Measurements from ENCODE around the gene SARM1.
"Not testable (repeated sequence)": the region's sequence is repeated elsewhere in the genome, so short reads cannot be mapped to it uniquely, and the experiment has no call there.

SARM1 gene

DNA sequence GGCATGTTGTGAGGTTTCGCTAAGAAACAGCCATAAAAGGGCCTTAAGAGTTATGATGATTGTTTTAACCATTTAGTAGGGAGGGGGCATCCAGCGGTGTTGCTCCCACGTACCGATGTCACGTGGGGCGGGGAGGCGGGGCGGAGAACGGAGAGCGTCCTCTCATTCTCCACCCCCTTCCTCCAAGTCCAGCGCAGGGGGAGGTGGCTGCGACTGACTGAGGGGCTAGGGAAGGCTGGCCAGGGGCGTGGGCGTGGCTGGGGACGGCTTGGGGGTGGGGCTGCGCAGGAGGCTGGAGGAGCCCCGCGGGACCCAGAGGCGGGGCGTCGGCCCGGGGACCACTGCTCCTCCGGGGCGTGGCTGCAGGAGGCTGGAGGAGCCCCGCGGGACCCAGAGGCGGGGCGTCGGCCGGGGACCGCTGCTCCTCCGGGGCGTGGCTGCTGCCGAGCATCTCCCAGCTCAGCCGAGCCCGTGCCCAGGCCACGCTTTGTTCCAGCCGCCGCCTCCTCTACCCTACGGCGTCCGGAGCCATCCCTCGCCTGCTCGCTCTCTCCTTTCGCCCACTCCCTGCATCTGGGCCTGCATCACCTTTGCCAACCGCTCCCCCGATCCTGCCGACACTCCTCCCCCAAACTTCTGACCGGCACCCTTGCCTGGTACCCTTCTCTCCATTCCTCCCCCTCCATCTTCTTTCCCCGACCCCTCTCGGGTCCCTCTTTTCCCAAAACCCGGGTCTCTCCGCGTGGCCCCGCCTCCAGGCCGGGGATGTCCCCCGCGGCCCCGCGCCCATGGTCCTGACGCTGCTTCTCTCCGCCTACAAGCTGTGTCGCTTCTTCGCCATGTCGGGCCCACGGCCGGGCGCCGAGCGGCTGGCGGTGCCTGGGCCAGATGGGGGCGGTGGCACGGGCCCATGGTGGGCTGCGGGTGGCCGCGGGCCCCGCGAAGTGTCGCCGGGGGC is at the start of gene SARM1:
Gene SARM1, plus strand, starts transcription at position 450 of the 958 bp plus-strand sequence. Its CDS starts 339 bp downstream, at position 789.
- peak; percentile 65 to 66 for DNase-seq (ENCODE audit: low read depth in 2 of 2)

DNA sequence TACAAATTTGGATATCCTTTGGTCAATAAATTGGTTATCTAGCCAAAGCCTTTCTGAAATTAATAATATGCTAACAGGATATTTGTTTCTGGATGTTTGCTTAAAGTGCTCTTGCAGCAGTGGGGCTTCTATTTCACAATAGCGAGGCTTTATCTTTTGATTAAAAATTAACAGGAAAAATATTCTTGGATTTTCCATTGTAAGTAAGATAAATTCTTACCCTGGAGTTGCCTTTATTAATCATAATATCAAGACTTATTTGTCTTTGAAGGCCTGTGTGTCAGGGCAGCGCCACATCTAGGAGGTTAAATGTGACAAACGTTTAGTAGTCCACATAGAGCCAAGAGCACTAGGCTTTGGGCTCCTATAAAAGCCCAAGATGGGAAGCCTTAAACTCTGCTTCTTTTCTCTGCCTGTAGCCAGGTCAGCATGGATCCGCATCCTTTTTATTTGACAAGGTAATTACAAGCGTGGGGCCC is 47.2 kb upstream of the SARM1 start:
- no peak for DNase-seq (ENCODE audit: low read depth in 2 of 2)

DNA sequence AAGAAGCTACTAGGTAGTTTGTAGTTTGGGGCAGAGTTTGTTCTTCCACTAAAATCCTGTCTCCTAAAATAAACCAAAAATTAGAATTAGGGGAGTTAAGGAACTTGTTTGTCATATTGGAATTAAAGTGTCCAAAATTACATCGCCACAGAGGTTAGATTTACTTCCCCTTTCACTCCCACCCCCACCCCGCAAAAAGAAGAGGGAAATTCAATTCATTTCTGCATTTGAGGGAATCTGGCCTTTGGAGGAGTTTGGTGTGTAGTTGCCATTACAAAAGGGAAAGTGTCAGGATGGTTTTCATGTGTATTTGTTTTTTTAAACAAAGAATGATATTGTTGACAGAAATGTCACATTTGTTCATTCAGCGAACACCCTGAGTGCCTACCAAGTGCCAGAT is 46.7 kb upstream of the SARM1 start:
- no peak for DNase-seq (ENCODE audit: low read depth in 2 of 2)

DNA sequence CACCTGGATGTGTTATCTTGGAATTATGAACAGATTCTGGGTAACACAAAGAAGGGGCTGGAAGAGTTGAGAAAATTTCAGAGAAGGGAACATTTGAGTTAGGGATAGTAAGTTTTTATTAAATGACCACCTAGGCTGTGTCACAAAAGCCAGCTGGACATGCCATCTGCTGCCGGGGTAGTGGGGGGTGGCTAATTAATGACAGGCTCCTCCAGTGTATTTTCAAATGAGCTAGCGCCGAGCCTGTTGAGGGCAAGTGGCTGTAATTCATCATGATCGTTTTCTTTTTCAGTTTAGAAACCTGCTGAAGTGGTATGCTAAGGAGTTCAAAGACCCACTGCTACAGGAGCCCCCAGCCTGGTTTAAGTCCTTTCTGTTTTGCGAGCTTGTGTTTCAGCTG is 46.3 kb upstream of the SARM1 start:
- no peak for DNase-seq (ENCODE audit: low read depth in 2 of 2)

DNA sequence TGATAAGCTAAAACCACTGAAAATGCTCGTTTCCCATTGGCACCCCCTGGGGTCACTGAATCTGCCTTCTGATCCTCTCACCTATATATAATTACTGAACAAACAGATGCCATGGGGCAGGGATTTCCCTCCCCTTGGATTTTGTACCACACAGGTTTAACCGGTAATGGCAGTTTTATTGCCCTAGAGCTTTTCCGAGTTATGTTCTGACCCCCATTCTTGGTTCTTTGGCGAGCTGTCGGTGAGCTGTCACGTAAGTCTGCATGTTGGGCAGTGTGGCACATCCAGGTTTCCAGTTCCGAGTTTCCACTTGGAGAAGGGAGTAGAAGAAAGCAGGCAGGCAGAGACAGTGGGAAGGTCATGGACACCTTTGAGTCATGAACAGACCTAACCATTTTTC is 45.4 kb upstream of the SARM1 start:
- DNase-seq (ENCODE audit: low read depth in 2 of 2) = no peak

DNA sequence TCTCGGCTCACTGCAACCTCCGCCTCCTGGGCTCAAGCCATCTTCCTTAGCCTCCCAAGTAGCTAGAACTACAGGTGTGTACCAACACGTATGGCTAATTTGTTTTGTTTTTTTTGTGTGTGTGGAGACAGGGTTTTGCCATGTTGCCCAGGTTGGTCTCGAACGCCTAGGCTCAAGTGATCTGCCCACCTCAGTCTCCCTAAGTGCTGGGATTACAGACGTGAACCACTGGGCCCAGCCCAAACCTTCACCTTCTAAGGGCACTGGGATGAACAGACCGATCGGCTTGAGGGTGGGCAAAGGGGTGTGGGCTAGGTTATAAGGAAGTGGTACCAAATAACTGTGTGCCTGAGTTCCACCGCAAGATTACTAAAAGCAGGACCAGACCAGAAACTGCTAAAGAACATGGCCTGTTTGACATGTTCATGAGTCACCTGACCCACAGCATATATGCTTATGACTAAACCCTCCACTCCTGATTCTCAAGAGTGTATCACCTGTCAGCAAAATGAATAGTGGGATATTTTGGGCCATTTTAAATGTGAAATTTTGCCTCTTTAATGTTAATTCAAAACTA is 44.4 kb upstream of the SARM1 start:
- DNase-seq (ENCODE audit: low read depth in 2 of 2) = no peak

GRCh38 chr17:28327709-28328108 is 43.8 kb upstream of the SARM1 start:
- DNase-seq (ENCODE audit: low read depth in 2 of 2) = no peak

- no peak for DNase-seq (ENCODE audit: low read depth in 2 of 2)
Observed at GRCh38 chr17:28328325-28328724, 43.2 kb upstream of the SARM1 start.

DNA sequence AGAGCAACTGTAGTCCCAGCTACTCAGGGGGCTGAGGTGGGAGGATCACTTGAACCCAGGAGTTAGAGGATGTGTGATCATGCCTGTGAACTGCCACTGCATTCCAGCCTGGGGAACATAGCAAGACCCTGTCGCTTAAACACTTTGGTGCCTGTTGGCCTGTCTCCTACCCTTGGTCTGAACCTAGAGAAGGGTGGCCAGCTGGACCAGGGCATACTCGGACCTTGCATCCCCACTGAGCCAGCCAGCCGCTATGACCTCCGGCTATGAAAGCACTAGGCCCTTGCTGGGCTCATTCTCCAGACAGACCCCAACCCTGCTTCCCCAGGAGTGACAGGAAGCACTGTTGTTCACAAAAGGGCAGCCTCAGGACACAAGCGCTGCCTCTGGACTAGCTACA is 40.8 kb upstream of the SARM1 start:
- no peak for DNase-seq (ENCODE audit: low read depth in 2 of 2)

DNA sequence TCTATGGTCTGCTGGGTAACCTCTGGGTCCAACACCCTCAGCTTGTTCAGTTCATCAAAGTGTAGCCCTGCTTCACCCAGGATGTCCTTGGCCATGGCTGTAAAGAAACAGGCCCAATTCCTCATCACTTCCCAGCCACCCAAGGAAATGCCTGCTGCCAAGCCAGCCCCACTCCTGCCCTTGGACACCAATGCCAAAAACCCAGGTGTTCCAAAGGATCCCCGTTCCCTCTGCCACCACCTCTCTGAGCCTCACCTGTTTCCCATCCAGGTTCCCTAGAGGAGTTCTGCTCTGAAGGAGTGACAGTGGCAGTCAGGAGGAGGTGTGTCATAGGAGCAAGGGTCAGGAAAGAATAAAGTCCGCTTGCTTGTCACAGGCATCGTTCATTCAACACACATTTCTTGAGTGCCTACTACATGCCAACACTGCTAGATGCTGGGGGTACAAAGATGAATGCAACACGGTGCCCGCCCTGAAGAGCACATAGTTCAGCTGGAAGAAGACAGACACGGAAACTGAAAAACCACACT is 39.5 kb upstream of the SARM1 start:
- no peak for DNase-seq (ENCODE audit: low read depth in 2 of 2)

DNA sequence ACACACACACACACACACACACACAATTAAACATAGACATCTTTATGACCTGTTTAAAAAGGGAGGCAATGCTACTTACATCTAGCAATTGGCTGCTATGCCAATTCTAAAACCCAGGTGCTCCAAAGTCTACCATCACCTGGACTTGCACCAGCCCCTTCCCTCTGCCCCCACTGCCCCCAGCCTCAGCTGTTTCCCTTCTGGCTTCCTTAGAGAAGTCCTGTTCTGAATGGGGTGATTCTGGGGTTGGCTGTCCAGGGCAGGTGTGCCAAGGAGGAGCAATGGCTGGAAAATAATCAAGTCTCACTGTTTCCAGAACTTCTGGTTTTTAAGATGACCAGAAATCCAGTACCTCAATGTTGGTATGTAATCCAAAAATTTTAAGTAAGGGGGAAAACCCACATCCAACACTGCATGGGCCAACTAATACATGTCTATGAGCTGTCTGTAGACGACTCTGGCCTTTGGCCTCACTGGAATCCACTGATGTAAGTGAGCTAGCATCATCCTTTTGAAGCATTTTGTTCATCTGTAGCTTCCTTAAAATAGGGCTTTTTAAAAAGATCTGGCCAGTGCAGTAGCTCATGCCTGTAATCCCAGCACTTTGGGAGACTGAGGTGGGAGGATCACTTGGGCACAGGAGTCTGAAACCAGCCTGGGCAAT is 38.3 kb upstream of the SARM1 start:
- no peak for DNase-seq (ENCODE audit: low read depth in 2 of 2)

DNA sequence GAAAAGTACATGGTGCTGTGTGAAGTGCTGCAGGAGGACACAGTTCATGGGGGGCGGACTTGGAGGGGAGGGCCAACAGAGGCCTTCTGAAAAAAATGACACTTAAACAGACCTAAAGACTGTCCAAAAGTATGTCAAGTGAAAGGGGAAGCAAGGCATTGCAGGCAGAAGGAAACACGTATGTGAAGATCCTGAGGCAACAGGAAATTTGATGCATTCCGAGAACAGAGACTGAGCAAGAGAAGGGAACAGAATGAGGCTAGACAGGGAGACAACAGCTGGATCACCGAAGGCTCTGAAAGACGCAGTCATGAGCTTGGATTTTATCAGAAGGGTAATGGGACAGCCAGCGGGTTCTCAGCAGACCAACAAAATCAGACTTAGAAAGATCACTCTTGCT is 37.3 kb upstream of the SARM1 start:
- no peak for DNase-seq (ENCODE audit: low read depth in 2 of 2)

DNA sequence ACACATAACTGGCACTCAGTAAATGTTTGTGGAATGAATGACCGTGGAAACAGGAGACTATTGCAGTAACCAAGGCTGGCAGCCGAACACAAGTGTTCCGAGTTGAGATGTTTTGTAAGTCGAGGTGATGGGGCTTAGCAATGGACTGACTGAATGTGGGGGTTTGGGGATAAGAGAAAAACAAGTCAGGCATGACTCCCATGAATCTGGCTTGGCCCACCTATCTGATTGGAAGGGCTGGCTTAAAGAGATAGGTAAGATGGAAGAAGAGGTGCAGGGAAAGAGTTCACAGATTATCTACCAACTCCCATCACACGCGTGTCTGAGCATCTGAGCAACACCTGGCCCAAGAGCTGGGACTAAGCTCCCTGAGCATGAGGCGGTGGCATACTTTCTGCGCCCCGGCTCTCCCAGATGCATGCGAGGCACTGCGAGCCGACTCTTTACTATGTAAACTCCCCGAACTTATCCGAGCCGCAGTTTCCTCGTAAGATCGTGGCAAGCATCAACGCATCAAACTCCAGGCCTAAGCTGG is 36.8 kb upstream of the SARM1 start:
- DNase-seq (ENCODE audit: low read depth in 2 of 2) = no peak

- peak; percentile 91 to 98 for DNase-seq (ENCODE audit: low read depth in 2 of 2)
Observed at GRCh38 chr17:28335201-28335958, 36.1 kb upstream of the SARM1 start, which contains the start of the genes IFT20 and TNFAIP1. IFT20 (minus strand) TSS chr17:28335472; CDS start chr17:28331985, 3,487 bp downstream. TNFAIP1 (plus strand) TSS chr17:28335761; CDS start chr17:28339522, 3,761 bp downstream.

GRCh38 chr17:28335959-28336871 is 35.3 kb upstream of the SARM1 start:
- no peak for DNase-seq (ENCODE audit: low read depth in 2 of 2)

DNA sequence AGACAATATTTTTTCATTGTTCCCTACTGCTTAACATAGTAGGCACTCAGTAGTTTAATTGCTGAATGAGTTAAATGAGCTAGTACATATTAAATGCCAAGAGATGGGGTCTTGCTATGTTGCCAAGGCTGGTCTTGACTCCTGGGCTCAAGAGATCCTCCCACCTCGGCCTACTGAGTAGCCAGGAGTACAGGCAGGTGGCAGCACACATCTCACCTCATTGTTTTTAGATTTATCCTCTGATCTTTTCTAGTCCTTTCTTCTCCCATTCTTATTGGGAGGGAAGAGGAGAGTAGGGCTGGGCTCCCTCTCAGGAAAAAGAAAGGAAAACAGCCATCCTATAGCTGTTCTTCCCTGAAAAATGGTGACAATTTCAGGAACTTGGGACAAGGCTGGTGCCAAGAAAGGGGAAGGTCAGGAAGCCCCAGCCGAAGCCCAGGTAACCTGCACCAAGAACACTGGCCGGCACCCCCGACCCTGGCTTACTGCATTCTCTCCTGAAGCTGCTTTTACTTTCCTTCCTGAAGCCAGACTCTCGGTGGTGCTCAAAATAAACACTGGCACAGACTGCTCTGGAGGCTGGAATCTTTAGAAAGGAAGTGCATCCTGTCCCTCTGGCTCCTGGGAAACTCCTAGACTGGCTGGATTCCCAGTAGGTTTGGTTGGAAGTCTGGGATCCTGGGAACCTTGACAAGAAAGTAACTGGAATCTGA is 33.3 kb upstream of the SARM1 start:
- no peak for DNase-seq (ENCODE audit: low read depth in 2 of 2)

- not testable (repeated sequence) for DNase-seq (ENCODE audit: low read depth in 2 of 2)
Observed at GRCh38 chr17:28338769-28339212, 32.7 kb upstream of the SARM1 start.

DNA sequence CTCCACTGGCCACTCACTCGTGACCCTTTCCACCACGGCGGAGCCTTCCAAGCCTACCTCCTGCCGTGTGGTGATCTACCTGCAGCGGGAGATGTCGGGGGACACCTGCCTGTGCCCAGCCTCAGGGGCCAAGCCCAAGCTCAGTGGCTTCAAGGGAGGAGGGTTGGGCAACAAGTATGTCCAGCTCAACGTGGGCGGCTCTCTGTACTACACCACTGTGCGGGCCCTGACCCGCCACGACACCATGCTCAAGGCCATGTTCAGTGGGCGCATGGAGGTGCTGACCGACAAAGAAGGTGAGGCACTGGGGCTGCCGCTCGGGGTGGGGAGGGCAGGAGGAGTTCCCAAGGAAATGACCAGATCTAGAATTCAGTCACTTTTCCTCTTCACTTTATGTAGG is 32.1 kb upstream of the SARM1 start:
- DNase-seq (ENCODE audit: low read depth in 2 of 2) = no peak

- no peak for DNase-seq (ENCODE audit: low read depth in 2 of 2)
Observed at GRCh38 chr17:28340374-28340773, 31.1 kb upstream of the SARM1 start.

Data from activated CD8-positive, alpha-beta memory T cell treated with anti-CD3 and anti-CD28 coated beads for 4 hours (primary cell).